ENCODE results near the gene CCDC9B.

- TF ChIP-seq, protein P1, sequence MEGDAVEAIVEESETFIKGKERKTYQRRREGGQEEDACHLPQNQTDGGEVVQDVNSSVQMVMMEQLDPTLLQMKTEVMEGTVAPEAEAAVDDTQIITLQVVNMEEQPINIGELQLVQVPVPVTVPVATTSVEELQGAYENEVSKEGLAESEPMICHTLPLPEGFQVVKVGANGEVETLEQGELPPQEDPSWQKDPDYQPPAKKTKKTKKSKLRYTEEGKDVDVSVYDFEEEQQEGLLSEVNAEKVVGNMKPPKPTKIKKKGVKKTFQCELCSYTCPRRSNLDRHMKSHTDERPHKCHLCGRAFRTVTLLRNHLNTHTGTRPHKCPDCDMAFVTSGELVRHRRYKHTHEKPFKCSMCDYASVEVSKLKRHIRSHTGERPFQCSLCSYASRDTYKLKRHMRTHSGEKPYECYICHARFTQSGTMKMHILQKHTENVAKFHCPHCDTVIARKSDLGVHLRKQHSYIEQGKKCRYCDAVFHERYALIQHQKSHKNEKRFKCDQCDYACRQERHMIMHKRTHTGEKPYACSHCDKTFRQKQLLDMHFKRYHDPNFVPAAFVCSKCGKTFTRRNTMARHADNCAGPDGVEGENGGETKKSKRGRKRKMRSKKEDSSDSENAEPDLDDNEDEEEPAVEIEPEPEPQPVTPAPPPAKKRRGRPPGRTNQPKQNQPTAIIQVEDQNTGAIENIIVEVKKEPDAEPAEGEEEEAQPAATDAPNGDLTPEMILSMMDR (IDR thresholded peaks at IDR 0.05), result no peak
- TF ChIP-seq POLR2AphosphoS5 (IDR thresholded peaks at IDR 0.05), result no peak
Observed at GRCh38 chr15:40303576-40303975, 37.2 kb downstream of the CCDC9B start.

Data from upper lobe of left lung (tissue), 4 donors.